Measurements from ENCODE around the gene DLGAP4.

Gene DLGAP4

GRCh38 chr20:36408219-36408618 lies 102.1 kb downstream of the DLGAP4 start:
- FAIRE-seq: no peak
- DNase-seq (ENCODE audit: insufficient read length, low spot score): peak; percentile 82
- no peak for TF ChIP-seq POLR2A (IDR thresholded peaks at IDR 0.05; ENCODE audit: low read depth, low read length)

- DNase-seq (ENCODE audit: insufficient read length, low spot score) (no peak), FAIRE-seq (no peak)
- no peak for TF ChIP-seq POLR2A (IDR thresholded peaks at IDR 0.05; ENCODE audit: low read depth, low read length)
Observed at GRCh38 chr20:36411861-36412454, 105.8 kb downstream of the DLGAP4 start.

GRCh38 chr20:36415475-36416002 lies 109.4 kb downstream of the DLGAP4 start:
- FAIRE-seq: no peak
- no peak for TF ChIP-seq POLR2A (IDR thresholded peaks at IDR 0.05; ENCODE audit: low read depth, low read length)

GRCh38 chr20:36418711-36419110 lies 112.6 kb downstream of the DLGAP4 start:
- DNase-seq (ENCODE audit: insufficient read length, low spot score) (no peak), FAIRE-seq (no peak)
- no peak for TF ChIP-seq POLR2A (IDR thresholded peaks at IDR 0.05; ENCODE audit: low read depth, low read length)

More at GRCh38 chr20:36415475-36416002, 109.4 kb downstream of the DLGAP4 start:
- DNase-seq (ENCODE audit: insufficient read length, low spot score): no peak

GRCh38 chr20:36421641-36422040 lies 115.5 kb downstream of the DLGAP4 start:
- no peak for TF ChIP-seq POLR2A (IDR thresholded peaks at IDR 0.05; ENCODE audit: low read depth, low read length)
- FAIRE-seq: no peak
- no peak for DNase-seq (ENCODE audit: insufficient read length, low spot score)

GRCh38 chr20:36424314-36424713 lies 118.2 kb downstream of the DLGAP4 start:
- TF ChIP-seq POLR2A (IDR thresholded peaks at IDR 0.05; ENCODE audit: low read depth, low read length): no peak
- FAIRE-seq: no peak

GRCh38 chr20:36425166-36425565 lies 119.0 kb downstream of the DLGAP4 start:
- no peak for TF ChIP-seq POLR2A (IDR thresholded peaks at IDR 0.05; ENCODE audit: low read depth, low read length)
- FAIRE-seq (no peak), DNase-seq (ENCODE audit: insufficient read length, low spot score) (no peak)

More at GRCh38 chr20:36424314-36424713, 118.2 kb downstream of the DLGAP4 start:
- no peak for DNase-seq (ENCODE audit: insufficient read length, low spot score)

GRCh38 chr20:36431604-36432003 lies 125.5 kb downstream of the DLGAP4 start:
- no peak for DNase-seq (ENCODE audit: insufficient read length, low spot score)
- FAIRE-seq: no peak
- TF ChIP-seq POLR2A (IDR thresholded peaks at IDR 0.05; ENCODE audit: low read depth, low read length): no peak

- no peak for TF ChIP-seq POLR2A (IDR thresholded peaks at IDR 0.05; ENCODE audit: low read depth, low read length)
- FAIRE-seq: no peak
- DNase-seq (ENCODE audit: insufficient read length, low spot score): no peak
Observed at GRCh38 chr20:36432096-36432495, 126.0 kb downstream of the DLGAP4 start.

GRCh38 chr20:36434383-36434782 lies 128.2 kb downstream of the DLGAP4 start:
- no peak for TF ChIP-seq POLR2A (IDR thresholded peaks at IDR 0.05; ENCODE audit: low read depth, low read length)
- DNase-seq (ENCODE audit: insufficient read length, low spot score): no peak
- no peak for FAIRE-seq

GRCh38 chr20:36435124-36435523 lies 129.0 kb downstream of the DLGAP4 start:
- FAIRE-seq (no peak), DNase-seq (ENCODE audit: insufficient read length, low spot score) (no peak)
- TF ChIP-seq POLR2A (IDR thresholded peaks at IDR 0.05; ENCODE audit: low read depth, low read length): no peak

- no peak for DNase-seq (ENCODE audit: insufficient read length, low spot score)
- FAIRE-seq: no peak
- no peak for TF ChIP-seq POLR2A (IDR thresholded peaks at IDR 0.05; ENCODE audit: low read depth, low read length)
Observed at GRCh38 chr20:36435592-36436541, 129.7 kb downstream of the DLGAP4 start.

- TF ChIP-seq POLR2A (IDR thresholded peaks at IDR 0.05; ENCODE audit: low read depth, low read length): no peak
- FAIRE-seq (no peak), DNase-seq (ENCODE audit: insufficient read length, low spot score) (peak; percentile 71)
Observed at GRCh38 chr20:36439040-36439730, 133.0 kb downstream of the DLGAP4 start.

- no peak for TF ChIP-seq POLR2A (IDR thresholded peaks at IDR 0.05; ENCODE audit: low read depth, low read length)
- DNase-seq (ENCODE audit: insufficient read length, low spot score) (no peak), FAIRE-seq (no peak)
Observed at GRCh38 chr20:36439731-36440072, 133.6 kb downstream of the DLGAP4 start.
